Stimulated activated naive CD4-positive, alpha-beta T cell (primary cell): ENCODE data around the gene OR2T29.
A peak's percentile ranks its signal among the peaks of the same experiment; 100 is the strongest.
"Not testable (repeated sequence)": the region's sequence is repeated elsewhere in the genome, so short reads cannot be mapped to it uniquely, and the experiment has no call there.

Source experiments
- DNase-seq, 6 experiments: peaks; one replicate each; lab custom pipeline; 2025; lab: John Stamatoyannopoulos, UW

The OR2T29 gene, protein sequence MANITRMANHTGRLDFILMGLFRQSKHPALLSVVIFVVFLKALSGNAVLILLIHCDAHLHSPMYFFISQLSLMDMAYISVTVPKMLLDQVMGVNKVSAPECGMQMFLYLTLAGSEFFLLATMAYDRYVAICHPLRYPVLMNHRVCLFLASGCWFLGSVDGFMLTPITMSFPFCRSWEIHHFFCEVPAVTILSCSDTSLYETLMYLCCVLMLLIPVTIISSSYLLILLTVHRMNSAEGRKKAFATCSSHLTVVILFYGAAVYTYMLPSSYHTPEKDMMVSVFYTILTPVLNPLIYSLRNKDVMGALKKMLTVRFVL

DNA sequence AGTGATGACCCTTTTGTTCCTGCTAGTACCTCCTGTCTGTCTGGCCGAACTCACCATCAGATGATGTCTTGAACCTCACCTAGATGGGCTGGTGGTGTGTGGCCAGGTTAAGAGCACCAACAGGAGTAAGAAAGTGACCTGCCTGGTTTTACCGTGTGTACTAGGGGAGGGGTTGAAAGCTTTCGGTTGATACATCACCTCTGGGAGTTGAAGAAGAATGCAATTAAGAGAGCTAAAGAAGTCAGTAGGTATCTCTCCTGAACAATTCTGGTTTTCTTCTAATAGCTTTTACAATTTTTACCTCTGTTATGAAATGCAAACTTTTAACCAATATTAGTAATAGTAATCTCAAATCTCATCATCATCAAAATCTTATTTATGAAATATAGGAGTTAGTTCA, at the start of gene OR2T29:
Gene OR2T29, minus strand, starts transcription at position 101 of the 400 bp plus-strand sequence. CDS start 3,281 bp downstream, outside the sequence.
- not testable (repeated sequence) for DNase-seq

DNA sequence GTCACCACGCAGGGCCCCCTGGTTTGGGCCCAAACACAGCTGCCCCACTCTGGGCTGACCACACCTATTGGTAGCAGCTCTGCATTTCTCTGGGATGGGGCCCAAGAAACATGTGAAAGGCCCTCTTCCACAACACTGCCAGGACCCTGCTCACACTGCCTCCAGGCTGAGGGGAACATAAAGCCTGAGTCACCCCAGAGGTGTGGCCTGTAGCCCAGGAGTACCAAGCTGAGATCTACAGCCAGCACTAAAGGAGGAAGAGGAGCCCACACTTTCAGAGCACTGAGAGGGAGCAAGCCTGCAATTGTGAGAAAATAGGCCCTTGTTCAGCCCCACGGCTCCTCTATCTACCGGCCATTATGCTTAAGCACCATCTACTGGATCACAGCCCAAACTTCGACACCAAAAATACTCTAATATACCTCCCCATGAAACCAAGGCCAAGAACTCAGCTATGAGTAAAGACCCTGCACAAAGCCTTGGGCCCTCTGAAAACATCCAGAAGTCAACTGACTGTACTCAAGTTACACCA, 49.4 kb upstream of the OR2T29 start:
- DNase-seq = peak in 2 of 6 experiments; percentile 19 to 20

DNA sequence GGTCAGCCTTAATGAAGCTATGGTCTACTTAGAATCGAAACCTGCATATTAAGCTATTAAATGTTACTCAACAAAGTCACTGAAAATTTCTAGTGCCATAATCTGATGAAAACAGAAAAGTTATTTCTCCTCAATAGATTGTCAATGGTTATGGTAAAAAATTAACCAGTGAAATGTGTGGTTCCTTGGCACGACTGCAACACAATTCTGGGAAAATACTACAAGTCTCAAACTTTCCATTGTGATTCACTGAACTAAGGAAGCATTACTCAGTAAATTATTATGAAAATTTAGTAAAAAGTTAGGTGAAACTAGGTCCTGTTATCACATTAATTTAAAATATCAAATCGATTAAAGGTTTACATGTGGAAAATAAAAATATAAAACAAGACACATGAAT, 47.7 kb upstream of the OR2T29 start:
- no peak for DNase-seq

DNA sequence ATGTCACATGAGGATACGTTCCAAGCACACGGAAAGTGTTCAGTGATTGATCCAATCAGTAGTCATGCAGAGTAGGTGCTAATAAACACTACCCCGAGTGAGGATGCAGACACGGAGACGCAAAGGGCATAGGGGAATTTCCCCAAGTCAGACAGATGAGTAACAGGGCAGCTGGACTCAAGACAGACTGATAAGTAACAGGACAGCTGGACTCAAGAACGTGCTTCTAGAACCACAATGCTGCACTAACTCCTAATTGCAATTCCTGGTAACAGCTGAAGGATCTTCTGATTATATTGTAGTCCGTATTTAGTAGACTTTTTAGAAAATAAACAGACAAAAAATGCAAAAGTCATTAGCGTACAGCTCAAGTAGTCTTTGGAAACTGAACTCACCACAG, 36.8 kb upstream of the OR2T29 start:
- no peak for DNase-seq

DNA sequence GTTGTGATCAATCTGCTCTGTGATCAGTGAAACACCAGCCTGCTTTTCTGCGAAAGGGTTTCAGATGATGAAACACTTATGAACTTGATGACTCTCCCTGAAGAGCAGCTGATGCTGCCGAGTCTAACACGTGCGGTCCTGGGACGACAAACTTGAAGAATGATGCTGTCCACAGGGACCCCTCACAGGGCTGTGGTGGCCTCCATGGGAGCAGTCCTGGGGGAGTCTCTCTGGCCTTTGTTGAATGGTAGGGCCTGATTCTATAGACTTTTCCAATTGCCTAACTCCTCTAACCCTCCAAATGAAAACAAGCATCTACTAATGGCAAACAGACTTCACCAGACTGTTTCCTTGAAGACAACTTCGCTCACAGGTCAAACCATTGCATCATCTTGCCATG, 35.0 kb upstream of the OR2T29 start, which contains the start of gene OR2T10:
Gene OR2T10, minus strand, starts transcription at position 112 of the 400 bp plus-strand sequence. CDS start 3,932 bp downstream, outside the sequence.
- no peak for DNase-seq

DNA sequence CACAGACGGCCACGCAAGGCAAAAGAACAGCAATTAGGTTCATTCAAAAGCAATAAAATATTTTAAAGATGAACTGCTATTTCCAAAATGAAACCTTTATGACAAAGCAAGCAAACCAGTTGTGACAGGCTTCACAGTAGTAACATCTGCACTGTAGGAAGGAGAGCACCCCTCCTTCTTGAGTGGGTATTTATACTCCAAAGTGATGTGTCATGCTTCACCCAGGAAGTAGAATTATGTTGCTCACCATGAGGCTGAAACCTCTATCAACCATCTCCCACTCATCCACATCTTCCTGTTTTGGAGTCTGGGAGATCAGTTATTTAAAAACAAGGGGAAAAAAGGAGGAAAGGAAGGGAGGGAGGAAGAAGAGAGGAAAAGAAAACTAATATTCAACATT, 34.0 kb upstream of the OR2T29 start:
- peak in 1 of 6 experiments; percentile 4 for DNase-seq

DNA sequence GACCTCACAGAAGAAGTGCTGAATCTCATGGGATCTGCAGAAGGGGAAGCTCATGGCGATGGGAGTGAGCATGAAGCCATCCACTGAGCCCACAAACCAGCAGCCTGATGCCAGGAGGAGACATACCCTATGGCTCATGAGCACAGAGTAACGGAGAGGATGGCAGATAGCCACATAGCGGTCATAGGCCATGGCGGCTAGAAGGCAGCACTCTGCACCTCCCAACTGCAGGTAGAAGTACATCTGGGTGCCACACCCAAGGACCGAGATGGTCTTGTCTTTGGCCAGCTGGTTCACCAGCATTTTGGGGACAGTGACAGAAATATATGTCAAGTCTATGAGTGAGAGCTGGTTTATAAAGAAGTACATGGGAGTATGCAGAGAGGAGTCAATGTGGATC, 30.7 kb upstream of the OR2T29 start:
- DNase-seq = no peak

DNA sequence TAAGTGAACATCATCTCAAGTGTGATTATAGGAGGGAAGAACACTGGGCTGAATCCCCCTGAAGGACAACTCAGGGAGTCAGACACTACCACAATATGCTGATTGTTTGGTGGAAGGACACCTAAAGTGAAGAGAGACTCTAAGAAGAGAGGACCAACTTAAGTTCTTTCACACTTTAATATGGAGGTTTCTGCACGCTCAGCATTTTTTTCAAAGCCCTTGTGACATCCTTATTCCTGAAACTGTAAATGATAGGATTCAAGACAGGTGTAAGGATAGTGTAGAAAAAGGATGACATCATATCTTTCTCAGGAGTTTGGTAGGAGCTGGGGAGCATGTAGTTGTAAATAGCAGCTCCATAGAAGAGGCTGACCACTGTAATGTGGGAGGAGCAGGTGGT, 30.1 kb upstream of the OR2T29 start:
- DNase-seq = no peak

DNA sequence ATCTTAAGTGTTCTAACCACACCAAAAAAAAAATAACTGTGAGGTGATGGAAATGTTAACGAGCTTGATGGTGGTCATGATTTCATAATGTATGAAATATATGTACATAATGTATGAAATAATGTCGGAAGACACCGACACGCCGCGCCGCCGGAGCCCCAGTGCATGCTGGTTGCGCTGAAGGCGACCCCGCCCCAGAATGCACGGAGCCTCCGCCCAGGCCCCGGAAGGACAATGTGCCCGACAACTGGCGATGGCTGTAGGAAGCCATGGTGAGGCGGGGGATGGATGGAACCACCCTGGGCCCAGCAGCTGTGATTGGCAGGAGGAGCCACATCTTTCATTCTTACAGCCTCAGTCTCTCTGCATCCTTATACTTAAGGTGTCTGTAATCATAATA, 27.5 kb upstream of the OR2T29 start:
- DNase-seq = no peak

DNA sequence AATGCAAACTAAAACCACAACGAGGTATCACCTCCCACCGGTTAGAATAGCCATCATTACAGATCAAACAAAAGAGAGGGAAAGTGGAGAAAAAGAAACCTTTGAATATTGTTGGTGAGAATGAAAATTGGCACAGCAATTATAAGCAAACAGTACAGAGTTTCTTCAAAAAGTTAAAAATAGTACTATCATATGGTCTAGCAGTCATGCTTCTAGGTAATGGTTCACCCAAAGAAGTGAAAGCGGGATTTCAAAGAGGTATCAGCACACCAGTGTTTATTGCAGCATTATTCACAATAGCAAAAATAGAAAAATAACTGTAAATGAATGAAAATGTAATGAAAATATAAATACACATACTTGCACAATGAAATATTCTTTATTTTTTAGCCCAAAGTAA, 26.8 kb upstream of the OR2T29 start:
- DNase-seq = no peak

DNA sequence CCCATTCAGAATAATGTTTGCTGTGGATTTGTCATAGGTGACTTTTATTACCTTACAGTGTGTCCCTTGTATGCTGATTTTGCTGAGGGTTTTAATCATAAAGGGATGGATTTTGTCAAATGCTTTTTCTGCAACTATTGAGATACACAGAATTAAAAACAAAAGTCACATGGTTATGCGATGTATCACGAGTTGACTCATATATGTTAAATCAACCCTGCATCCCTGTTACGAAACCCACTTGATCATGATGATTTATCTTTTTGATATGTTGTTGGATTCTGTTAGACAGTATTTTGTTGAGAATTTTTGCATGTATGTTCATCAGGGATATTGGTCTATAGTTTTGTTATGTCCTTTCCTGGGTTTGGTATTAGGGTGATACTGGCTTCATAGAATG, 22.7 kb upstream of the OR2T29 start:
- DNase-seq = no peak

DNA sequence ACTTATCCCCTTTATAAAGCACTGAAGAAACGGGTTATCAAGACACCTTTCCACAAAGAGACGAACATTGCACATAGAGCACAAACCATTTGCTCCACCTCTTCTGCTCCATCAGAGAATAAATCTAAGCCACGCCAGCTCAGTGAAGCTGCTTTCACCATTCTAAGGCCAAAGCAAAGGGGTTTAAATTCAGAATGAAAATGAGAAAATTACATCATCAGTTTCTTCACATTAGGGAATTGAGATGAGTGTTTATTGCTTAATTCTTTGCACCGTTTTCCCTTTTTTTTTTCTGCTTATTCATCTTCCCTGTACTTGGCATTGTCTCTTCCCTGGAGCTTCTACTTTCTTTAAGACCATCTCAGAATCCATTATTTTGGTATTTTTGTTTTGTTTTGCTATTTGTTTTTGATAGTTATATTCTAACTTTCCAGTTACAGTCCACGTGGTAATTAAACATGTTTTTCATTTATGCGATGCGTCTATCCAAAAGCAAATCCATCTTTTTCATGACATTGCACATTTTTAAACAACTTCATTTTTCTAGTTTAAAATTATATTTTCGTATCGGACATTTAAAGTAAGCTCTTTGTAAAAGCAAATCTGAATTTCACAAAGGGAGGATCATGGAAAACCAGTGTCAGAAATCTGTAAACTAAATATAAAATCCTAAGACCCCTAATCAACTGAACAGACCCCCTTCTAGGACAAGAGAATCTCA, 13.8 kb upstream of the OR2T29 start:
- DNase-seq = no peak

DNA sequence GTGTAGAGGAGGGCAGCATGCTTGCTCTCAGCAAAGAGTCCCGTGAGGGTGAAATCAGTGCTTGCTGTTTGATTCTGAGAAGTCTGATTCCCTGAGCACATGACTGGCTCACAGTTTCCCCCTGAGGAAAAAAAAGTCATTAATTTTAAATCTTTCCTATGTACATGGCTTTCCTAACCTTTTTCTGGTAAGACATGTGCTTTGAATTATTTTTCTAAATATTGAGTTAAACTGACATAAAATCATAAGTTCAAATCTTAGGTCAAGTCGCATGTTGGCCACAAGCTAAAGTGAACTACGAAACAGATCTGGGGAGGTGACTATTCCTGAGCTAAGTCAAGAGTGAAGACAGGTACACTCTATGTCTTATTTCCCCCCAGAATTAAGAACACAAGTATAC, 12.1 kb upstream of the OR2T29 start, which contains the start of gene OR2T34:
Gene OR2T34, minus strand, starts transcription at position 101 of the 400 bp plus-strand sequence. Its CDS starts 0 bp downstream, at position 101.
- DNase-seq = not testable (repeated sequence)

DNA sequence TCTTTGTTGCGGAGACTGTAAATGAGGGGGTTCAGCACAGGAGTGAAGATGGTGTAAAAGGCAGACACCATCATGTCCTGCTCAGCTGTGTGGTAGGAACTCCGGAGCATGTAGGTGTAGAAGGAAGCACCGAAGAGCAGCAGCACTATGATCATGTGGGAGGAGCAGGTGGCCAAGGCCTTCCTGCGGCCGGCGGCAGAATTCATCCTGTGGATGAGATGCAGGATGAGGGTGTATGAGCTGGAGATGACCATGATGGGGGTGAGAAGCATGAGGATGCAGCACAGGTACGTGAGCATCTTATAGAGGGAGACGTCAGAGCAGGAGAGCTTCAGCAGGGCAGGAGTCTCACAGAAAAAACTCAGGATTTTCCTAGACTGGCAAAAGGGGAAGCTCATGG, 11.3 kb upstream of the OR2T29 start:
- DNase-seq = not testable (repeated sequence)

DNA sequence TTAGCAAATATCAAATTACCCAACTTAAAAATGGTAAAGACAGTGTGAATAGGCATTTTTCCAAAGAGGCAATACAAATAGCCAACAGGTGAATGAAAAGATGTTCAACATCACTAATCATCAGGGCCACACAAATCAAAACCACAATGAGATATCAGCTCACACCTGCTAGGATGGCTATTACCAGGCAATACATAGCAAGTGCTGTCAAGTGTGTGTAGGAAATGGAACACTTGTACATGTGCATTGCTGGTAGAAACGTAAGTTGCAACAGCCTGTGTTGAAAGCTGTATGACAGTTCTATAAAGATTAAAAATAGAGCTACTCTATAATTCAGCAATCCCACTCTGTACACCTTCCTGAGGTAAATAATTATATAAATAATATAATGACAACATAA, 9.5 kb upstream of the OR2T29 start:
- DNase-seq = not testable (repeated sequence)

DNA sequence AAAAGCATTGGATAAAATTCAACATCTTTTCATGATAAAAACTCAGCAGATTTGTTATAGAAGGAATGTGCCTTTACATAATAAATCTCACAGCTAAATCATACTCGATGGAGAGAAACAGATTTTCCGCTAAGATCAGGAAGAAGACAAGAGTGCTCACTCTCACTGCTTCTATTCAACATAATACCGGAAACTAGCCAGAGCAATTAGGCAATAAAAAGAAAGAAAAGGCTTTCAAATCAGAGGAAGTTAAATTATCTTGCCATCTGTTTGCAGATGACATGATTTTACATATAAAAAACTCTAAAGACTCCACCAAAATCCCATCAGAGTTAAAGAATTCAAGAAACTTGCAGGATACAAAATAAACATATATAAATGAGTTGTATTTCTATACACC, 8.2 kb upstream of the OR2T29 start:
- DNase-seq = not testable (repeated sequence)

DNA sequence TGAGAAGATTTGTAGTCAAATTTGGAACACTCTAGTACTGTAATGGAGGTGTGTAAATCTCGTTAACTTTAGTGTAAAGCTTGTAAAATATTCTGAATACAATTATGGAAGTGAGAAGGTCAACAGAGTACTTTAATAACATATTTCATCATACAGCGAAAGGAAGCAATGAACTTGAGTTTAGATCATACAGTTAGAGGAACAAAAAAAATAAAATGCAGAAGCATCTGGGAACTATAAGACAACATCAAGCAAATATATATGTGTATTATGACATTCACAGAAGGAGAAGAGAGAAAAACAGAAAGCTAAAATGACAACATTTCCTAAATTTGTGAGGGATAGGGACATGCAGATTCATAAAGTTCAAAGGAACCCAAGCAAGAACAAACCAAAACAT, 6.5 kb upstream of the OR2T29 start:
- DNase-seq = not testable (repeated sequence)

DNA sequence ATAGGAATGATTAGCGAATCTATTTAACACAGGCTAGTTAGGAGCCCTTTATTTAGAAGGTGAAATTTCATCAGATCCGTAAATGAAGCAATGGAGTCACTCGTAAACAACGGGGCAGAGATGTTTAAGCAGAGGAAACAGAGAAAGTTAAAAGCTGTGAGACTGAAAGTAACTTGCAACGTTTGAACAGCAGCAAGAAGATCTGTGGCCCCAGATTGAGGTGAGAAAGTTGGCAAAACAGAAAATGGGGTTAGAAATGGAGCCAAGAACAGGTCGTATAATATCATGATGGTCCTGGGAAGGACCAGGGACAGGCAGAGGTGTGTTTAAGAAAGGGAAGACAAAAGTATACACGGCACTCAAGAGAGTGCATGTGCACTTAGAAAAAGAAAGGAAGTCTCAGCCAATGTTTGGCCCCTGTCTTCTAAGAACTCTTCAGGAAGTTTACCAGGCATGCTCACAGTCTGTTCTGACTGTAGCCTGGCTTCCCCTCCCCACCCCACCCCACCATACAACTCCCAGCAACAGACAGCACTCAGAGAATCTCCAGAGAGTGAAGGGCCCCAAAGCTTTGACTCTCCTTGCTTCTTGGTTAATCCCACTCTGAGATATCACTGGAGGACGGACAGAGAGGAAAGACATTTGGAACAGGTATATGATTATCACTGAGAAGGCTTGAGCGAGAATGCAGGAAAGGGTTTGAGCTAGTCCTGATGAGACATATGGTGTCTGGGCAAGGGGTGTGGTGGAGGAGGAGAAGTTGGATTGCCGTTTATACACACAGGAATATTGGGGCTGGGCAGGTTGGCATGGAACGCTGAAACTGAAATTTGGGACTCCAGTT, 3.2 kb upstream of the OR2T29 start:
- DNase-seq = peak in 3 of 6 experiments; percentile 29 to 68 (median 64)

DNA sequence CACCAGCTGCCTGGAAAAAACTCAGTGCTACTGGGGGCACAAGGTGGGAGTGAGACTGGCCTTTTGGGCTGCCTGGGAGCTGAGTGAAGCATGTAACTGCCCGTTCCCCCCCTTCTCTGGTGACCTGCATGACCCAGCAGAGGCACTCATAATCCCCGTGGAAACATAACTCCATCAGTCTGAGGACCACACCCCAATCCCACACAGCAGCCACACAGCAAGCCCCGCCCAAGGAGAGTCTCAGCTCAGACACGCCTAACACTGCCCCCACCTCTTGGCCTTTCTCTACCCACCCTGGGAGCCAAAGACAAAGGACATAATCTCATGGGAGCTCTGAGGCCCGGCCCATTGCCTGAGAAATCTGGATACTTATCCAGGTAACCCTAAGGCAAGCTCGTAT, 11.5 kb downstream of the OR2T29 start:
- DNase-seq = not testable (repeated sequence)

DNA sequence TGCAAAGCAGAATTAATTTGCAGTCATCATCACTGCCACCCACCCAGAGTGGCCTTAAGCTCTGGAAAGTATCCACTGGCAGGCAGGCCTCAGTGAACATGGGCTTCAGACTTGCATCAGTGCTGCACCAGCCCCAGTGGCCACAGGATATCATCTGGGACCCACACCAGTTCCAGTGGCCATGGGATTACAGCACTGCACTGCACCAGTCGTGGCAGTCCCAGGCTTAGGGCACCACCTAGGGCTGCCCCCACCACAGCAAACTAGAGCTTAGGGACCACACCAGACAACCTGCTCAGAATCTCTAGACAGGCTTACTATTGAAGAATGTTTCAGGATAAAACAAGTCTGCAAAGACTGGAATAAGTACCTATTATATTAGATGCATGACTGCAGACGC, 15.2 kb downstream of the OR2T29 start:
- not testable (repeated sequence) for DNase-seq

DNA sequence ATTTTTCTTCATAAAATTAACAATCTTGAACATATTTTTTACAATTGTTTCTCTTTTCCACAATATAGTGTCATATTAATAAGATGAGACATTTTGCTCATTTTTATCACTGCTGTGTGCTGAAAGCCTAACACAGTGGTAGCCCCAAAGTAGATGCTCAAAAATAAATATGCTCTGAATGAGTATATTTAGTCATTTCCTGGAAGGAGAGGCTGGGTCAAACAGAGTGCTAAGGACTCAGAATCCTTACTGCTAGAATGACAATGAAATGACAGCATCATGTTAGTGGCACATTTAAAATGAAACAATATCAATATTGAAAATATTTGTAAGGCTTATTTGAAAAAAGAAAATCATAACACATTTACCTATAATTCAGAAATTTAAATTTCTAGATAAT, 25.1 kb downstream of the OR2T29 start:
- not testable (repeated sequence) for DNase-seq

DNA sequence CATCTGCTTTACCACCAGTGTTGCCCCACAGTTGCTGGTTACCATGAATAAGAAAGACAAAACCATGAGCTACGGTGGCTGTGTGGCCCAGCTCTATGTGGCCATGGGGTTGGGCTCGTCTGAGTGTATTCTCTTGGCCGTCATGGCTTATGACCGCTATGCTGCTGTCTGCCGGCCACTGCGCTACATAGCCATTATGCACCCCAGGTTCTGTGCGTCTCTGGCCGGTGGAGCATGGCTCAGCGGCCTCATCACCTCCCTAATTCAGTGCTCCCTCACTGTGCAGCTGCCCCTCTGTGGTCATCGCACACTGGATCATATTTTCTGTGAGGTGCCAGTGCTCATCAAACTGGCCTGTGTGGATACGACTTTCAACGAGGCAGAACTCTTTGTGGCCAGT, 40.7 kb downstream of the OR2T29 start:
- DNase-seq = no peak
